HCT116 (cell line): ENCODE measurements around the gene RELL1. TPM values are rescaled to one million over a fixed set of nuclear protein-coding genes. Genes with fewer than 3 reads are reported as not detected.

Experiments
- ATAC-seq: fragments of 200-7000 bp; cut with Tn5 transposase; 2 replicates; pipeline ENCODE4 v1.9.1; 2020; ENCODE audit warnings: mild to moderate bottlenecking, moderate library complexity
- BruUV-seq: library from RNA; stranded (reverse); fragments of 400-500 nt; replicated peaks from 2 replicates; lab custom pipeline; 2021; lab: Mats Ljungman, UMichigan
- CTCF ChIA-PET: fragments of 300-600 bp; sonication (Branson Sonifier 250); formaldehyde crosslinking; loops from one replicate; lab custom pipeline; 2021; ENCODE audit warnings: antibody characterized with exemption; lab: Charles Lee
- POLR2A ChIA-PET: fragments of 300-600, 350-600 bp; sonication (Branson Sonifier 250); formaldehyde crosslinking; loops from one replicate; lab custom pipeline; 2021; ENCODE audit warnings: antibody characterized with exemption; lab: Charles Lee
- RAD21 ChIA-PET, 2 experiments: fragments of 300-600 bp; sonication (Branson Sonifier 250); formaldehyde crosslinking; loops; one replicate each; lab custom pipeline; 2023; ENCODE audit warnings: low total read pairs in 2 of 2; ENCODE audit not compliant: uncharacterized antibody in 2 of 2, unreplicated experiment in 2 of 2, low non-redundant PET in 1 of 2; lab: Charles Lee
- DNase-seq: peaks from one replicate; pipeline ENCODE4 v3.0.0-alpha.2; 2010; ENCODE audit warnings: low read depth, low spot score
- H2AFZ ChIP-seq: fragments of 200-600 bp; shearing (Covaris generic), sonication (generic); 2 replicates; pipeline ENCODE4 v1.6.1; 2017; ENCODE audit warnings: low read depth, mixed run types, mixed read lengths, antibody characterized with exemption, low read length; ENCODE audit not compliant: poor library complexity, severe bottlenecking
- H3K27ac ChIP-seq: 2 replicates; pipeline ENCODE4 v1.5.1; 2012; ENCODE audit warnings: low read depth, low read length
- H3K27me3 ChIP-seq: fragments of 200-600 bp; sonication (generic); 2 replicates; pipeline ENCODE4 v1.6.1; 2016; ENCODE audit warnings: mixed run types, low read length, mixed read lengths; ENCODE audit not compliant: insufficient read depth
- H3K36me3 ChIP-seq, 2 experiments: fragments of 200-500 bp in 1 of 2; fragments of 200-600 bp in 1 of 2; sonication (Bioruptor generic) in 1 of 2; sonication (generic) in 1 of 2; 2 replicates each; pipeline versions ENCODE4 v1.5.1 to v1.6.1; 2014 to 2016; ENCODE audit warnings: low read length in 2 of 2, inconsistent platforms in 1 of 2, mixed read lengths in 1 of 2, mixed run types in 1 of 2; ENCODE audit not compliant: insufficient read depth in 2 of 2, control insufficient read depth in 1 of 2
- H3K4me1 ChIP-seq, 2 experiments: fragments of 200-600 bp in 1 of 2; sonication (generic) in 1 of 2; 2 replicates each; pipeline versions ENCODE4 v1.5.1 to v1.6.1; 2012 to 2017; ENCODE audit warnings: low read length in 2 of 2, inconsistent platforms in 1 of 2, mild to moderate bottlenecking in 1 of 2, mixed read lengths in 1 of 2, mixed run types in 1 of 2, moderate library complexity in 1 of 2; ENCODE audit not compliant: insufficient read depth in 2 of 2, control insufficient read depth in 1 of 2
- H3K4me2 ChIP-seq: fragments of 200-600 bp; sonication (generic); 2 replicates; pipeline ENCODE4 v1.6.1; 2017; ENCODE audit warnings: mixed run types, low read length, mixed read lengths
- H3K4me3 ChIP-seq, 2 experiments: fragments of 200-600 bp in 1 of 2; sonication (generic) in 1 of 2; replicated peaks in 1 of 2; 2 replicates each; pipeline ENCODE4 v1.5.1; 2011 to 2016; ENCODE audit warnings: low read length in 2 of 2, control low read depth in 1 of 2, low read depth in 1 of 2, mild to moderate bottlenecking in 1 of 2, mixed read lengths in 1 of 2, mixed run types in 1 of 2
- H3K79me2 ChIP-seq: fragments of 200-600 bp; sonication (generic); 2 replicates; pipeline ENCODE4 v1.6.1; 2017; ENCODE audit warnings: mild to moderate bottlenecking, mixed run types, low read length, moderate library complexity, mixed read lengths; ENCODE audit not compliant: insufficient read depth
- H3K9ac ChIP-seq: fragments of 200-600 bp; sonication (generic); 2 replicates; pipeline ENCODE4 v1.6.1; 2016; ENCODE audit warnings: low read length, mixed read lengths
- H3K9me2 ChIP-seq: fragments of 200-600 bp; sonication (generic), shearing (Covaris generic); 2 replicates; pipeline ENCODE4 v1.6.1; 2017; ENCODE audit warnings: mixed run types, mild to moderate bottlenecking, moderate library complexity; ENCODE audit not compliant: insufficient read depth
- H3K9me3 ChIP-seq, 2 experiments: fragments of 200-500 bp in 1 of 2; fragments of 200-600 bp in 1 of 2; sonication (Bioruptor generic) in 1 of 2; sonication (generic) in 1 of 2; 2 replicates each; pipeline ENCODE4 v1.6.1; 2014 to 2017; ENCODE audit warnings: low read length in 2 of 2, mixed read lengths in 2 of 2, inconsistent platforms in 1 of 2, low read depth in 1 of 2, mild to moderate bottlenecking in 1 of 2, mixed run types in 1 of 2, moderate library complexity in 1 of 2; ENCODE audit not compliant: control insufficient read depth in 1 of 2, insufficient read depth in 1 of 2
- H4K20me1 ChIP-seq: fragments of 200-600 bp; sonication (generic), shearing (Covaris generic); 2 replicates; pipeline ENCODE4 v1.6.1; 2017; ENCODE audit warnings: mixed run types, mild to moderate bottlenecking, moderate library complexity; ENCODE audit not compliant: insufficient read depth
- CBX3 ChIP-seq: IDR thresholded peaks from 2 replicates; pipeline ENCODE4 v1.6.1; 2012; ENCODE audit warnings: low read depth
- EZH2 ChIP-seq: fragments of 200-600 bp; sonication (generic); IDR thresholded peaks from 2 replicates; pipeline ENCODE4 v1.6.1; 2017; ENCODE audit warnings: antibody characterized with exemption, mixed run types
- POLR2AphosphoS5 ChIP-seq: IDR thresholded peaks from 2 replicates; pipeline ENCODE4 v1.6.1; 2011; ENCODE audit warnings: mild to moderate bottlenecking, low read depth, low read length, moderate library complexity
- RAD21 ChIP-seq: IDR thresholded peaks from 2 replicates; pipeline ENCODE4 v1.6.1; 2012; ENCODE audit warnings: low read depth, mild to moderate bottlenecking
- SP1 ChIP-seq: IDR thresholded peaks from 2 replicates; pipeline ENCODE4 v1.6.1; 2012; ENCODE audit warnings: low read depth
- ZFX ChIP-seq: fragments of 450-650 bp; IDR thresholded peaks from 2 replicates; pipeline ENCODE4 v1.6.1; 2017
- intact Hi-C: fragments of 100-400 bp; cut with micrococcal nuclease; formaldehyde crosslinking; loops from 2 replicates; pipeline ENCODE4 v1.10.0; 2022
- total RNA-seq: library from RNA; stranded (reverse); gene quantifications from one replicate; pipeline ENCODE4 v1.2.1, GENCODE V29; 2021; ENCODE audit not compliant: unreplicated experiment
- TF ChIP-seq, protein P1 (sequence below): IDR thresholded peaks from 2 replicates; pipeline ENCODE4 v1.6.1; 2012

The RELL1 gene
- total RNA-seq, 1 experiment from 2014 or later = 30.2 TPM

DNA sequence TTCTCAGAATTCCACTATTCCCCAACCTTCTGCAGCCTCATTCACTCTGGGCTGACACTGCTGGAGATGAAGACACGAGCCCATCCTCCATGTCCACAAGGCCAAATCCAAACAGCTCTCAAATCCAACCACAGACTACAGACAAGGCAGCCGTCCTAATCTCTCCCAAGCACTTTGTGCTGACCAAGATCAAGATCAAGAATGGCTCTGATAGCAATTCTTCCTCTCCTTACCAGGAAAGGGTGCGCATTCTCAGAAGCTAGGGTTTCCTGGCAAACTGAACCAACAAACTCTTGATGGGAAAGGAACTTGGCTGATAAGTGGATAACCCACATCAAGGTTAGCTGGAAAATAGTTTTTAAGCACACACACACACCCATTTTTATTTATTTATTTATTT, 26.5 kb downstream of the RELL1 start:
- no peak overlapping the region for H3K27ac ChIP-seq
- H4K20me1 ChIP-seq = no peaks in the 10 kb centered on the region
- ChIA-PET POLR2A (no interaction called here), RAD21 (no interaction called here), CTCF (no interaction called here)
- H3K79me2 ChIP-seq = peaks cover 27% of the 10 kb centered on the region
- no peak overlapping the region for H3K4me2 ChIP-seq
- no peak for DNase-seq
- H3K9ac ChIP-seq = no peak overlapping the region
- no peaks in the 10 kb centered on the region for H3K9me2 ChIP-seq
- H3K9me3 ChIP-seq = peaks cover 0 to 4% of the 10 kb centered on the region in 2 experiments; a peak in 1 of 4 replicates
- intact Hi-C loops = no loop called here
- TF ChIP-seq, protein P1, sequence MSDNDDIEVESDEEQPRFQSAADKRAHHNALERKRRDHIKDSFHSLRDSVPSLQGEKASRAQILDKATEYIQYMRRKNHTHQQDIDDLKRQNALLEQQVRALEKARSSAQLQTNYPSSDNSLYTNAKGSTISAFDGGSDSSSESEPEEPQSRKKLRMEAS = no peak
- no peak for TF ChIP-seq RAD21
- no peak overlapping the region for H2AFZ ChIP-seq
- H3K4me1 ChIP-seq = peaks cover 14 to 34% of the 10 kb centered on the region in 2 experiments
- ATAC-seq = no peak
- 0 out of 4 replicates have a peak, but pooled peaks cover 0 to 3% of the 10 kb centered on the region in 2 experiments for H3K36me3 ChIP-seq
- no peak overlapping the region for H3K4me3 ChIP-seq
- H3K27me3 ChIP-seq = no peaks in the 10 kb centered on the region
- no TSS peak for BruUV-seq

DNA sequence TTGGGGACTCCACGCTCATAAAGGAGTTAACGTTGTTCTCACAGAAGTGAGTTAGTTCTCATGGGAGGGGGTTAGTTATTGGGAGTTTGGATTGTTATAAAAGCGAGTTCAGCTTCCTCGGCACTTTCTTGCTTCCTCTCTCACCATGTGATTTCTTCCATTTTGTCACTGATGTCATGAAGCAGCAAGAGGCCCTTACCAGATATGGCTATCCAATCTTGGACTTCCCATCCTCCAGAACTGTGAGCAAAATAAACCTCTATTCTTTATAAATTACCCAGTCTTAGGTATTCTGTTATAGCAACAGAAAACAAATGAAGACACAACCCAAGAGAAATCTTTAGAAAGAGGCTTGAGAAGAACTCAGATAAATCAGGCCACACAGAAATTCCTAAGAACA, 29.5 kb downstream of the RELL1 start:
- Histone ChIP-seq H3K9me2 (no peaks in the 10 kb centered on the region), H2AFZ (no peak overlapping the region), H3K4me1 (peaks cover 8 to 23% of the 10 kb centered on the region in 2 experiments), H3K27ac (no peak overlapping the region), H3K4me2 (no peak overlapping the region), H4K20me1 (no peaks in the 10 kb centered on the region), H3K79me2 (peaks cover 20% of the 10 kb centered on the region), H3K9me3 (peaks cover 4 to 6% of the 10 kb centered on the region in 2 experiments; a peak in 1 of 4 replicates), H3K9ac (no peak overlapping the region), H3K36me3 (0 out of 4 replicates have a peak, but pooled peaks cover 0 to 3% of the 10 kb centered on the region in 2 experiments), H3K27me3 (no peaks in the 10 kb centered on the region), H3K4me3 (no peak overlapping the region)
- POLR2A ChIA-PET = no interaction called here
- no TSS peak for BruUV-seq
- DNase-seq (no peak), ATAC-seq (no peak)
- intact Hi-C loops = no loop called here
- CTCF ChIA-PET = no interaction called here
- RAD21 ChIA-PET = no interaction called here
- no peak for TF ChIP-seq ZFX
- no peak for TF ChIP-seq EZH2
- no peak for TF ChIP-seq SP1
- peak; percentile 50; the same call in 1 of the 2 replicates for TF ChIP-seq CBX3
- no peak for TF ChIP-seq POLR2AphosphoS5
